ENCODE data around the gene VAV3. TPM values are rescaled to one million over a fixed set of nuclear protein-coding genes. Genes with fewer than 3 reads are reported as not detected.
"Not testable (repeated sequence)": the region's sequence is repeated elsewhere in the genome, so short reads cannot be mapped to it uniquely, and the experiment has no call there.

The VAV3 gene
- polyA plus RNA-seq, 2 donors: 23.9 to 35.5 TPM

GRCh38 chr1:107750364-107750959, 214.5 kb downstream of the VAV3 start:
- no peak overlapping the region for H3K4me3 ChIP-seq (ENCODE audit: low read depth in 1 of 2, low read length in 2 of 2)
- no peaks in the 10 kb centered on the region for H3K36me3 ChIP-seq (ENCODE audit: control insufficient read depth in 2 of 2, insufficient read depth in 2 of 2, low read length in 1 of 2)
- no peak overlapping the region for H3K27ac ChIP-seq (ENCODE audit: low read depth in 2 of 2, low read length in 1 of 2)
- WGBS, 2 donors: 29% methylated on average over 6 of the region's 6 CpGs
- no peaks in the 10 kb centered on the region for H3K4me1 ChIP-seq (ENCODE audit: control insufficient read depth in 2 of 2, insufficient read depth in 2 of 2, low read length in 1 of 2)
- H3K27me3 ChIP-seq (ENCODE audit: control insufficient read depth in 1 of 2, insufficient read depth in 2 of 2, low read length in 2 of 2): no peaks in the 10 kb centered on the region
- H3K9me3 ChIP-seq (ENCODE audit: control insufficient read depth in 2 of 2, insufficient read depth in 1 of 2, low read depth in 1 of 2, low read length in 1 of 2): no peaks in the 10 kb centered on the region

GRCh38 chr1:107748531-107748930, 216.4 kb downstream of the VAV3 start:
- H3K4me1 ChIP-seq (ENCODE audit: control insufficient read depth in 2 of 2, insufficient read depth in 2 of 2, low read length in 1 of 2): no peaks in the 10 kb centered on the region
- WGBS, 2 donors: 29 to 33% methylated on average over 2 of the region's 2 CpGs
- no peak overlapping the region for H3K27ac ChIP-seq (ENCODE audit: low read depth in 2 of 2, low read length in 1 of 2)
- no peaks in the 10 kb centered on the region for H3K9me3 ChIP-seq (ENCODE audit: control insufficient read depth in 2 of 2, insufficient read depth in 1 of 2, low read depth in 1 of 2, low read length in 1 of 2)
- no peak overlapping the region for H3K4me3 ChIP-seq (ENCODE audit: low read depth in 1 of 2, low read length in 2 of 2)
- no peaks in the 10 kb centered on the region for H3K36me3 ChIP-seq (ENCODE audit: control insufficient read depth in 2 of 2, insufficient read depth in 2 of 2, low read length in 1 of 2)
- no peaks in the 10 kb centered on the region for H3K27me3 ChIP-seq (ENCODE audit: control insufficient read depth in 1 of 2, insufficient read depth in 2 of 2, low read length in 2 of 2)

GRCh38 chr1:107741242-107741641, 223.7 kb downstream of the VAV3 start:
- no peak overlapping the region for H3K4me3 ChIP-seq (ENCODE audit: low read depth in 1 of 2, low read length in 2 of 2)
- H3K4me1 ChIP-seq (ENCODE audit: control insufficient read depth in 2 of 2, insufficient read depth in 2 of 2, low read length in 1 of 2): peaks cover 2% of the 10 kb centered on the region in 2 donors
- H3K36me3 ChIP-seq (ENCODE audit: control insufficient read depth in 2 of 2, insufficient read depth in 2 of 2, low read length in 1 of 2): no peaks in the 10 kb centered on the region
- no peaks in the 10 kb centered on the region for H3K27me3 ChIP-seq (ENCODE audit: control insufficient read depth in 1 of 2, insufficient read depth in 2 of 2, low read length in 2 of 2)
- H3K9me3 ChIP-seq (ENCODE audit: control insufficient read depth in 2 of 2, insufficient read depth in 1 of 2, low read depth in 1 of 2, low read length in 1 of 2): no peaks in the 10 kb centered on the region
- 65 to 76% methylated on average over 4 of the region's 4 CpGs for WGBS, 2 donors
- no peak overlapping the region for H3K27ac ChIP-seq (ENCODE audit: low read depth in 2 of 2, low read length in 1 of 2)

- Histone ChIP-seq H3K4me3 (ENCODE audit: low read depth in 1 of 2, low read length in 2 of 2) (no peak overlapping the region), H3K27me3 (ENCODE audit: control insufficient read depth in 1 of 2, insufficient read depth in 2 of 2, low read length in 2 of 2) (no peaks in the 10 kb centered on the region), H3K27ac (ENCODE audit: low read depth in 2 of 2, low read length in 1 of 2) (no peak overlapping the region), H3K36me3 (ENCODE audit: control insufficient read depth in 2 of 2, insufficient read depth in 2 of 2, low read length in 1 of 2) (no peaks in the 10 kb centered on the region), H3K9me3 (ENCODE audit: control insufficient read depth in 2 of 2, insufficient read depth in 1 of 2, low read depth in 1 of 2, low read length in 1 of 2) (no peaks in the 10 kb centered on the region), H3K4me1 (ENCODE audit: control insufficient read depth in 2 of 2, insufficient read depth in 2 of 2, low read length in 1 of 2) (peaks cover 2% of the 10 kb centered on the region in 2 donors)
- 75 to 83% methylated on average over 4 of the region's 4 CpGs for WGBS, 2 donors
These were observed 224.4 kb downstream of the VAV3 start for GRCh38 chr1:107740579-107740978.

- WGBS, 2 donors: 33 to 57% methylated on average over 2 of the region's 2 CpGs
- H3K27me3 ChIP-seq (ENCODE audit: control insufficient read depth in 1 of 2, insufficient read depth in 2 of 2, low read length in 2 of 2): no peaks in the 10 kb centered on the region
- H3K9me3 ChIP-seq (ENCODE audit: control insufficient read depth in 2 of 2, insufficient read depth in 1 of 2, low read depth in 1 of 2, low read length in 1 of 2): no peaks in the 10 kb centered on the region
- no peak overlapping the region for H3K4me3 ChIP-seq (ENCODE audit: low read depth in 1 of 2, low read length in 2 of 2)
- peaks cover 2% of the 10 kb centered on the region in 2 donors for H3K4me1 ChIP-seq (ENCODE audit: control insufficient read depth in 2 of 2, insufficient read depth in 2 of 2, low read length in 1 of 2)
- H3K27ac ChIP-seq (ENCODE audit: low read depth in 2 of 2, low read length in 1 of 2): peak overlapping the region in 1 of 2 donors; percentile 53
- H3K36me3 ChIP-seq (ENCODE audit: control insufficient read depth in 2 of 2, insufficient read depth in 2 of 2, low read length in 1 of 2): no peaks in the 10 kb centered on the region
These were observed 225.3 kb downstream of the VAV3 start for GRCh38 chr1:107739651-107740050.

- Histone ChIP-seq H3K27ac (ENCODE audit: low read depth in 2 of 2, low read length in 1 of 2) (no peak overlapping the region), H3K9me3 (ENCODE audit: control insufficient read depth in 2 of 2, insufficient read depth in 1 of 2, low read depth in 1 of 2, low read length in 1 of 2) (no peaks in the 10 kb centered on the region), H3K4me3 (ENCODE audit: low read depth in 1 of 2, low read length in 2 of 2) (no peak overlapping the region), H3K27me3 (ENCODE audit: control insufficient read depth in 1 of 2, insufficient read depth in 2 of 2, low read length in 2 of 2) (no peaks in the 10 kb centered on the region), H3K4me1 (ENCODE audit: control insufficient read depth in 2 of 2, insufficient read depth in 2 of 2, low read length in 1 of 2) (peaks cover 2% of the 10 kb centered on the region in 2 donors), H3K36me3 (ENCODE audit: control insufficient read depth in 2 of 2, insufficient read depth in 2 of 2, low read length in 1 of 2) (no peaks in the 10 kb centered on the region)
- WGBS, 2 donors: 26 to 41% methylated on average over 4 of the region's 4 CpGs
These were observed 225.8 kb downstream of the VAV3 start for GRCh38 chr1:107739201-107739600.

- H3K27me3 ChIP-seq (ENCODE audit: control insufficient read depth in 1 of 2, insufficient read depth in 2 of 2, low read length in 2 of 2); H3K4me1 ChIP-seq (ENCODE audit: control insufficient read depth in 2 of 2, insufficient read depth in 2 of 2, low read length in 1 of 2): not testable (repeated sequence)
- 91 to 94% methylated on average over 7 of the region's 7 CpGs for WGBS, 2 donors
These were observed 231.6 kb downstream of the VAV3 start for GRCh38 chr1:107733401-107733800.

GRCh38 chr1:107727866-107728265, 237.1 kb downstream of the VAV3 start:
- no peak overlapping the region for H3K27ac ChIP-seq (ENCODE audit: low read depth in 2 of 2, low read length in 1 of 2)
- H3K9me3 ChIP-seq (ENCODE audit: control insufficient read depth in 2 of 2, insufficient read depth in 1 of 2, low read depth in 1 of 2, low read length in 1 of 2): peaks cover 0 to 3% of the 10 kb centered on the region in 2 donors
- no peak overlapping the region for H3K4me3 ChIP-seq (ENCODE audit: low read depth in 1 of 2, low read length in 2 of 2)
- WGBS, 2 donors: 80 to 84% methylated on average over 2 of the region's 2 CpGs
- no peaks in the 10 kb centered on the region for H3K36me3 ChIP-seq (ENCODE audit: control insufficient read depth in 2 of 2, insufficient read depth in 2 of 2, low read length in 1 of 2)
- no peaks in the 10 kb centered on the region for H3K4me1 ChIP-seq (ENCODE audit: control insufficient read depth in 2 of 2, insufficient read depth in 2 of 2, low read length in 1 of 2)
- H3K27me3 ChIP-seq (ENCODE audit: control insufficient read depth in 1 of 2, insufficient read depth in 2 of 2, low read length in 2 of 2): no peaks in the 10 kb centered on the region

More at GRCh38 chr1:107733401-107733800, 231.6 kb downstream of the VAV3 start:
- H3K27ac ChIP-seq (ENCODE audit: low read depth in 2 of 2, low read length in 1 of 2); H3K9me3 ChIP-seq (ENCODE audit: control insufficient read depth in 2 of 2, insufficient read depth in 1 of 2, low read depth in 1 of 2, low read length in 1 of 2); H3K36me3 ChIP-seq (ENCODE audit: control insufficient read depth in 2 of 2, insufficient read depth in 2 of 2, low read length in 1 of 2); H3K4me3 ChIP-seq (ENCODE audit: low read depth in 1 of 2, low read length in 2 of 2): not testable (repeated sequence)

GRCh38 chr1:107726860-107727259, 238.1 kb downstream of the VAV3 start:
- Histone ChIP-seq H3K4me1 (ENCODE audit: control insufficient read depth in 2 of 2, insufficient read depth in 2 of 2, low read length in 1 of 2) (no peaks in the 10 kb centered on the region), H3K9me3 (ENCODE audit: control insufficient read depth in 2 of 2, insufficient read depth in 1 of 2, low read depth in 1 of 2, low read length in 1 of 2) (no peaks in the 10 kb centered on the region), H3K4me3 (ENCODE audit: low read depth in 1 of 2, low read length in 2 of 2) (no peak overlapping the region), H3K27ac (ENCODE audit: low read depth in 2 of 2, low read length in 1 of 2) (no peak overlapping the region), H3K36me3 (ENCODE audit: control insufficient read depth in 2 of 2, insufficient read depth in 2 of 2, low read length in 1 of 2) (no peaks in the 10 kb centered on the region), H3K27me3 (ENCODE audit: control insufficient read depth in 1 of 2, insufficient read depth in 2 of 2, low read length in 2 of 2) (no peaks in the 10 kb centered on the region)
- 81 to 85% methylated on average over 2 of the region's 2 CpGs for WGBS, 2 donors

GRCh38 chr1:107724648-107725047, 240.3 kb downstream of the VAV3 start:
- Histone ChIP-seq H3K36me3 (ENCODE audit: control insufficient read depth in 2 of 2, insufficient read depth in 2 of 2, low read length in 1 of 2) (no peaks in the 10 kb centered on the region), H3K9me3 (ENCODE audit: control insufficient read depth in 2 of 2, insufficient read depth in 1 of 2, low read depth in 1 of 2, low read length in 1 of 2) (no peaks in the 10 kb centered on the region), H3K4me3 (ENCODE audit: low read depth in 1 of 2, low read length in 2 of 2) (no peak overlapping the region), H3K27ac (ENCODE audit: low read depth in 2 of 2, low read length in 1 of 2) (no peak overlapping the region), H3K27me3 (ENCODE audit: control insufficient read depth in 1 of 2, insufficient read depth in 2 of 2, low read length in 2 of 2) (no peaks in the 10 kb centered on the region), H3K4me1 (ENCODE audit: control insufficient read depth in 2 of 2, insufficient read depth in 2 of 2, low read length in 1 of 2) (no peaks in the 10 kb centered on the region)
- 53 to 70% methylated on average over 1 of the region's 1 CpG for WGBS, 2 donors
